ENCODE data around the gene PSD4. TPM values are rescaled to one million over a fixed set of nuclear protein-coding genes. Genes with fewer than 3 reads are reported as not detected.

The PSD4 gene
- total and polyA plus RNA-seq, 12 donors: 19.2 to 164 (median 70.5) TPM

- no peaks in the 10 kb centered on the region for H3K27me3 ChIP-seq
- intact Hi-C loops (cut with DNase I): no loop called here
- no peak for DNase-seq
- peaks cover 41 to 47% of the 10 kb centered on the region in 2 donors for H3K4me1 ChIP-seq (replicated peaks in 1 of 2)
- H3K9me3 ChIP-seq (replicated peaks in 1 of 3): no peaks in the 10 kb centered on the region
- H3K36me3 ChIP-seq (replicated peaks in 1 of 2): peaks cover 0 to 5% of the 10 kb centered on the region in 2 donors
- no peak overlapping the region for H3K4me3 ChIP-seq
- H3K27ac ChIP-seq: peak overlapping the region in 1 of 5 donors; percentile 90
- WGBS, 4 donors: 94 to 100% (median 95%) methylated on average over 2 to 15 of the region's 15 CpGs
- TF ChIP-seq CTCF (IDR thresholded peaks at IDR 0.05): no peak
Observed at GRCh38 chr2:113182471-113183260, 8.9 kb downstream of the PSD4 start.

- Histone ChIP-seq H3K36me3 (replicated peaks in 1 of 2) (peaks cover 0 to 5% of the 10 kb centered on the region in 2 donors), H3K4me1 (replicated peaks in 1 of 2) (peaks cover 41 to 47% of the 10 kb centered on the region in 2 donors), H3K27me3 (no peaks in the 10 kb centered on the region), H3K27ac (no peak overlapping the region), H3K9me3 (replicated peaks in 1 of 3) (no peaks in the 10 kb centered on the region), H3K4me3 (no peak overlapping the region)
- TF ChIP-seq CTCF (IDR thresholded peaks at IDR 0.05): no peak
- DNase-seq: no peak
- WGBS, 4 donors: 93 to 95% (median 93%) methylated on average over 6 to 8 of the region's 8 CpGs
- intact Hi-C loops (cut with DNase I): no loop called here
Observed at GRCh38 chr2:113183264-113183663, 9.5 kb downstream of the PSD4 start.

GRCh38 chr2:113183703-113184102 lies 9.9 kb downstream of the PSD4 start:
- Histone ChIP-seq H3K36me3 (replicated peaks in 1 of 2) (peaks cover 0 to 5% of the 10 kb centered on the region in 2 donors), H3K27ac (no peak overlapping the region), H3K9me3 (replicated peaks in 1 of 3) (no peaks in the 10 kb centered on the region), H3K27me3 (no peaks in the 10 kb centered on the region), H3K4me3 (no peak overlapping the region), H3K4me1 (replicated peaks in 1 of 2) (peaks cover 41 to 47% of the 10 kb centered on the region in 2 donors)
- intact Hi-C loops (cut with DNase I): no loop called here
- DNase-seq: no peak
- TF ChIP-seq POLR2A (IDR thresholded peaks at IDR 0.05) (no peak), CTCF (IDR thresholded peaks at IDR 0.05) (no peak)
- 79 to 97% (median 88%) methylated on average over 2 of the region's 2 CpGs for WGBS, 4 donors

GRCh38 chr2:113184531-113185230 lies 10.9 kb downstream of the PSD4 start:
- H3K4me1 ChIP-seq (replicated peaks in 1 of 2): peaks cover 38 to 42% of the 10 kb centered on the region in 2 donors

More at GRCh38 chr2:113184531-113185230, 10.9 kb downstream of the PSD4 start:
- H3K27ac ChIP-seq: peak overlapping the region in 1 of 5 donors; percentile 55
- H3K4me3 ChIP-seq: no peak overlapping the region
- TF ChIP-seq CTCF (IDR thresholded peaks at IDR 0.05) (no peak), POLR2A (IDR thresholded peaks at IDR 0.05) (no peak)
- no peaks in the 10 kb centered on the region for H3K9me3 ChIP-seq (replicated peaks in 1 of 3)
- WGBS, 4 donors: 86 to 92% (median 90%) methylated on average over 7 to 8 of the region's 8 CpGs
- intact Hi-C loops (cut with DNase I): no loop called here
- H3K27me3 ChIP-seq: no peaks in the 10 kb centered on the region
- H3K36me3 ChIP-seq (replicated peaks in 1 of 2): peaks cover 0 to 5% of the 10 kb centered on the region in 2 donors
- DNase-seq: no peak

Data from adrenal gland (tissue), 12 donors.